Motor neuron (in vitro differentiated cells): Measurements from ENCODE around the gene TCEAL3. TPM values are rescaled to one million over a fixed set of nuclear protein-coding genes. Genes with fewer than 3 reads are reported as not detected.
"Not testable (repeated sequence)": the region's sequence is repeated elsewhere in the genome, so short reads cannot be mapped to it uniquely, and the experiment has no call there.

ENCODE experiments used
- ATAC-seq, 8 experiments: fragments of 200-7000 bp; cut with Tn5 transposase; replicated peaks in 6 of 8; 2 replicates each; pipeline ENCODE4 v1.8.0; 2021; ENCODE audit warnings: mild to moderate bottlenecking in 8 of 8, moderate library complexity in 8 of 8
- H3K27ac ChIP-seq, 2 donors: fragments of 250-450 bp; sonication (Bioruptor Pico); 2 replicates each; pipeline ENCODE4 v1.9.0; 2021; ENCODE audit warnings: antibody characterized with exemption in 2 of 2, mild to moderate bottlenecking in 2 of 2, moderate library complexity in 1 of 2
- H3K4me1 ChIP-seq, 2 donors: fragments of 250-450 bp; sonication (Bioruptor Pico); replicated peaks in 1 of 2; 2 replicates each; pipeline ENCODE4 v1.6.1; 2021; ENCODE audit warnings: antibody characterized with exemption in 2 of 2, mild to moderate bottlenecking in 2 of 2, moderate library complexity in 1 of 2
- H3K4me3 ChIP-seq, 5 donors: fragments of 250-450 bp; sonication (Bioruptor Pico); 2 replicates each; pipeline ENCODE4 v1.9.0; 2021; ENCODE audit warnings: antibody characterized with exemption in 5 of 5, mild to moderate bottlenecking in 5 of 5, moderate library complexity in 4 of 5
- WGBS, 10 experiments: fragments of 450-650 bp; shearing (Covaris generic); methylation state at CpG; one replicate each; pipeline ENCODE4 v1.0.0; 2022; 5-methylcytosine and 5-hydroxymethylcytosine counted together
- in situ Hi-C, 9 experiments: fragments of 400-800 bp; cut with MboI; loops; one replicate each; pipeline ENCODE4 v1.15.0; 2021; ENCODE audit warnings: low sequenced_read_pairs in 9 of 9, low pct_unique_long_range_greater_than_20kb in 2 of 9; ENCODE audit not compliant: unreplicated experiment in 9 of 9
- total RNA-seq, 8 experiments: library from RNA; unstranded; fragments of 300-600 nt; gene quantifications; 2 replicates each; pipeline versions ENCODE4 v1.2.3 to v1.2.4, GENCODE V29; 2022

TCEAL3 gene
- total RNA-seq, 8 experiments from 2014 or later = 19.5 to 65.4 (median 25.7) TPM

- no peak for ATAC-seq
- in situ Hi-C loops = no loop called here
- H3K4me3 ChIP-seq = peak overlapping the region; percentile 48 to 83 (median 61)
- WGBS, 10 experiments = 16 to 29% (median 29%) methylated on average over 3 to 6 of the region's 6 CpGs; no CpG with 5 or more reads in 7 of the 10 experiments
- H3K4me1 ChIP-seq = peaks cover 1 to 4% of the 10 kb centered on the region in 2 donors
- H3K27ac ChIP-seq = peak overlapping the region; percentile 90 to 94
Measured at GRCh38 chrX:103630171-103630511, 22.4 kb downstream of the TCEAL3 start.

- H3K4me3 ChIP-seq = no peak overlapping the region
- no peak for ATAC-seq
Measured at GRCh38 chrX:103631145-103631544, 23.4 kb downstream of the TCEAL3 start.

GRCh38 chrX:103635436-103635835 is 27.7 kb downstream of the TCEAL3 start:
- in situ Hi-C loops = no loop called here
- Histone ChIP-seq H3K27ac (no peak overlapping the region), H3K4me1 (peaks cover 20% of the 10 kb centered on the region in 2 donors), H3K4me3 (no peak overlapping the region)
- WGBS, 10 experiments = 25 to 100% (median 55%) methylated on average over 1 to 2 of the region's 2 CpGs; no CpG with 5 or more reads in 6 of the 10 experiments
- ATAC-seq = no peak

More at GRCh38 chrX:103631145-103631544, 23.4 kb downstream of the TCEAL3 start:
- Histone ChIP-seq H3K27ac (no peak overlapping the region), H3K4me1 (peaks cover 0 to 4% of the 10 kb centered on the region in 2 donors)
- in situ Hi-C loops = no loop called here
- WGBS, 10 experiments = 67 to 100% methylated on average over 1 to 2 of the region's 5 CpGs; no CpG with 5 or more reads in 8 of the 10 experiments

- H3K27ac ChIP-seq = no peak overlapping the region
- no peak overlapping the region for H3K4me3 ChIP-seq
- WGBS, 10 experiments = 50 to 100% (median 83%) methylated on average over 1 of the region's 2 CpGs; no CpG with 5 or more reads in 7 of the 10 experiments
- ATAC-seq = no peak
- in situ Hi-C loops = no loop called here
- peaks cover 25% of the 10 kb centered on the region in 2 donors for H3K4me1 ChIP-seq
Measured at GRCh38 chrX:103637604-103638338, 30.0 kb downstream of the TCEAL3 start.

- H3K4me1 ChIP-seq = peaks cover 25% of the 10 kb centered on the region in 2 donors
- in situ Hi-C loops = not testable (repeated sequence)
- peak overlapping the region in 1 of 5 donors; percentile 14 for H3K4me3 ChIP-seq
- peak overlapping the region; percentile 63 to 77 for H3K27ac ChIP-seq
- 14% methylated on average over 3 of the region's 6 CpGs; no CpG with 5 or more reads in 9 of the 10 experiments for whole genome bisulfite sequencing, 10 experiments
- peak; percentile 41 to 87 (median 79) for ATAC-seq
Measured at GRCh38 chrX:103638479-103639346, 30.9 kb downstream of the TCEAL3 start.

- no peak overlapping the region for H3K4me3 ChIP-seq
- peaks cover 25% of the 10 kb centered on the region in 2 donors for H3K4me1 ChIP-seq
- peak in 6 of 8 experiments; percentile 34 to 88 (median 81) for ATAC-seq
- WGBS, 10 experiments = 20 to 100% (median 23%) methylated on average over 1 to 3 of the region's 4 CpGs; no CpG with 5 or more reads in 6 of the 10 experiments
- in situ Hi-C loops = no loop called here
- H3K27ac ChIP-seq = peak overlapping the region; percentile 55 to 75
Measured at GRCh38 chrX:103640401-103641155, 32.8 kb downstream of the TCEAL3 start.

- ATAC-seq = no peak
- Histone ChIP-seq H3K4me1 (peaks cover 17 to 18% of the 10 kb centered on the region in 2 donors), H3K4me3 (no peak overlapping the region), H3K27ac (no peak overlapping the region)
- 13 to 100% (median 50%) methylated on average over 1 of the region's 1 CpG; no CpG with 5 or more reads in 7 of the 10 experiments for WGBS, 10 experiments
- in situ Hi-C loops = no loop called here
Measured at GRCh38 chrX:103644125-103644524, 36.4 kb downstream of the TCEAL3 start.

- in situ Hi-C loops = no loop called here
- WGBS, 10 experiments = 0 to 90% (median 50%) methylated on average over 1 of the region's 1 CpG; no CpG with 5 or more reads in 3 of the 10 experiments
- no peaks in the 10 kb centered on the region for H3K4me1 ChIP-seq
- ATAC-seq = no peak
- H3K27ac ChIP-seq = no peak overlapping the region
- H3K4me3 ChIP-seq = no peak overlapping the region
Measured at GRCh38 chrX:103647630-103648029, 39.9 kb downstream of the TCEAL3 start.

- no peak overlapping the region for H3K4me3 ChIP-seq
- no peaks in the 10 kb centered on the region for H3K4me1 ChIP-seq
- no peak for ATAC-seq
- in situ Hi-C loops = no loop called here
- WGBS, 10 experiments = 0 to 92% (median 54%) methylated on average over 1 to 2 of the region's 2 CpGs; no CpG with 5 or more reads in 6 of the 10 experiments
- H3K27ac ChIP-seq = no peak overlapping the region
Measured at GRCh38 chrX:103651151-103651773, 43.5 kb downstream of the TCEAL3 start.

- H3K4me3 ChIP-seq, in situ Hi-C loops, ATAC-seq, H3K27ac ChIP-seq, H3K4me1 ChIP-seq: not testable (repeated sequence)
- 30 to 100% methylated on average over 1 to 2 of the region's 7 CpGs; no CpG with 5 or more reads in 8 of the 10 experiments for WGBS, 10 experiments
Measured at GRCh38 chrX:103655230-103656000, 47.7 kb downstream of the TCEAL3 start.

GRCh38 chrX:103656617-103657016 is 48.9 kb downstream of the TCEAL3 start:
- Histone ChIP-seq H3K4me3 (no peak overlapping the region), H3K27ac (no peak overlapping the region), H3K4me1 (no peaks in the 10 kb centered on the region)
- 0 to 33% (median 6%) methylated on average over 1 to 3 of the region's 3 CpGs; no CpG with 5 or more reads in 6 of the 10 experiments for WGBS, 10 experiments
- no peak for ATAC-seq
- in situ Hi-C loops = no loop called here

GRCh38 chrX:103657066-103657465 is 49.3 kb downstream of the TCEAL3 start:
- ATAC-seq, H3K4me1 ChIP-seq, in situ Hi-C loops, H3K4me3 ChIP-seq, H3K27ac ChIP-seq: not testable (repeated sequence)
- 68 to 100% methylated on average over 1 to 2 of the region's 2 CpGs; no CpG with 5 or more reads in 8 of the 10 experiments for WGBS, 10 experiments
